K562 (cell line): ENCODE measurements around the gene DCDC2. TPM values are rescaled to one million over a fixed set of nuclear protein-coding genes. Genes with fewer than 3 reads are reported as not detected.

ENCODE experiments used
- ARID4B ChIP-seq: sonication (generic); formaldehyde crosslinking; IDR thresholded peaks from 2 replicates; pipeline ENCODE4 v1.8.0; 2022; ENCODE audit warnings: mild to moderate bottlenecking, missing genetic modification reagents
- CTBP1 ChIP-seq: fragments of 450-650 bp; IDR thresholded peaks from 2 replicates; pipeline ENCODE4 v1.6.1; 2016; ENCODE audit warnings: borderline replicate concordance
- FIP1L1 ChIP-seq: fragments of 200-400 bp; formaldehyde crosslinking; IDR thresholded peaks from 2 replicates; pipeline ENCODE4 v1.6.1; 2018; ENCODE audit warnings: mild to moderate bottlenecking, low read depth, low read length; ENCODE audit not compliant: poor library complexity, severe bottlenecking
- KDM5B ChIP-seq: fragments of 200-600 bp; sonication (generic); IDR thresholded peaks from 2 replicates; pipeline ENCODE4 v1.6.1; 2012; ENCODE audit warnings: low read depth, mild to moderate bottlenecking, moderate library complexity, low read length, control low read depth, inconsistent platforms; ENCODE audit not compliant: insufficient replicate concordance
- L3MBTL2 ChIP-seq: fragments of 450-650 bp; IDR thresholded peaks from 2 replicates; pipeline ENCODE4 v1.6.1; 2016; ENCODE audit warnings: mild to moderate bottlenecking, moderate library complexity
- MNT ChIP-seq, 2 experiments: fragments of 450-650 bp; conservative IDR thresholded peaks; 2 replicates each; pipeline ENCODE4 v1.6.1; 2017; ENCODE audit warnings: mild to moderate bottlenecking in 2 of 2, moderate library complexity in 2 of 2
- NR2C1 ChIP-seq, 2 experiments: fragments of 450-650 bp; IDR thresholded peaks; 2 replicates each; pipeline ENCODE4 v1.6.1; 2017; ENCODE audit warnings: mild to moderate bottlenecking in 2 of 2, antibody characterized with exemption in 1 of 2, inconsistent platforms in 1 of 2, missing compliant biosample characterization in 1 of 2, missing genetic modification characterization in 1 of 2
- PCBP1 ChIP-seq: fragments of 200-400 bp; formaldehyde crosslinking; IDR thresholded peaks from 2 replicates; pipeline ENCODE4 v1.6.1; 2018; ENCODE audit warnings: mild to moderate bottlenecking, low read depth, low read length; ENCODE audit not compliant: poor library complexity, severe bottlenecking
- PCBP2 ChIP-seq: fragments of 200-400 bp; formaldehyde crosslinking; IDR thresholded peaks from 2 replicates; pipeline ENCODE4 v1.6.1; 2018; ENCODE audit warnings: low read length, low read depth, mild to moderate bottlenecking, moderate library complexity; ENCODE audit not compliant: poor library complexity, severe bottlenecking
- RFX7 ChIP-seq: fragments of 250-450 bp; sonication (Bioruptor Pico); IDR thresholded peaks from 2 replicates; pipeline ENCODE4 v1.5.1; 2021; ENCODE audit warnings: mild to moderate bottlenecking
- SFPQ ChIP-seq: fragments of 200-400 bp; formaldehyde crosslinking; IDR thresholded peaks from 2 replicates; pipeline ENCODE4 v1.6.1; 2017; ENCODE audit warnings: mild to moderate bottlenecking, low read depth, low read length, moderate library complexity
- SIN3A ChIP-seq, 2 experiments: fragments of 150-350 bp in 1 of 2; IDR thresholded peaks; 2 replicates each; pipeline ENCODE4 v1.6.1; 2011 to 2016; ENCODE audit warnings: borderline replicate concordance in 2 of 2, low read depth in 2 of 2, low read length in 2 of 2, mild to moderate bottlenecking in 2 of 2, moderate library complexity in 2 of 2; ENCODE audit not compliant: control insufficient read depth in 1 of 2
- SRF ChIP-seq, 2 experiments: fragments of 250-450, 450-650 bp in 1 of 2; sonication (Bioruptor Pico) in 1 of 2; sonication (generic) in 1 of 2; formaldehyde crosslinking; IDR thresholded peaks; 2 replicates each; pipeline versions ENCODE4 v1.5.0 to v1.5.1; 2020 to 2022; ENCODE audit warnings: mild to moderate bottlenecking in 1 of 2, missing genetic modification reagents in 1 of 2
- SUPT5H ChIP-seq: fragments of 450-650 bp; IDR thresholded peaks from 2 replicates; pipeline ENCODE4 v1.6.1; 2016
- TARDBP ChIP-seq: fragments of 450-650 bp; IDR thresholded peaks from 2 replicates; pipeline ENCODE4 v1.6.1; 2016
- ZBTB17 ChIP-seq: fragments of 450-650 bp; formaldehyde crosslinking; IDR thresholded peaks from 2 replicates; pipeline ENCODE4 v1.4.0; 2020; ENCODE audit warnings: mild to moderate bottlenecking
- ZBTB8A ChIP-seq: fragments of 450-650 bp; IDR thresholded peaks from 2 replicates; pipeline ENCODE4 v1.6.1; 2018; ENCODE audit warnings: mild to moderate bottlenecking, moderate library complexity; ENCODE audit not compliant: partially characterized antibody
- ZNF79 ChIP-seq: fragments of 250-450 bp; sonication (Bioruptor Pico); IDR thresholded peaks from 2 replicates; pipeline ENCODE4 v1.4.0; 2020; ENCODE audit warnings: low read depth, mild to moderate bottlenecking, moderate library complexity
- polyA plus RNA-seq, 8 experiments: library from polyadenylated mRNA; depleted of rRNA in 4 of 8; stranded (reverse) in 5 of 8; unstranded in 3 of 8; fragments of >200 nt; fragmentation: Nextera tagmentation in 2 of 8; fragmentation: Illumina TruSeq in 1 of 8; extraction: Ambion mirVana in 2 of 8; extraction: Trizol in 1 of 8; gene quantifications; 2 replicates each; pipeline versions ENCODE4 v1.2.1 to v1.2.3, GENCODE V29; 2011 to 2014; ENCODE audit warnings: inconsistent platforms in 1 of 8, missing spikeins in 1 of 8
- total RNA-seq, 7 experiments: library from RNA; depleted of rRNA in 6 of 7; stranded (reverse); fragments of >200 nt in 6 of 7; fragmentation: Illumina TruSeq in 2 of 7; extraction: Trizol in 2 of 7; gene quantifications; 2 replicates each; pipeline versions ENCODE4 v1.2.1 to v1.2.3, GENCODE V29; 2011 to 2021; ENCODE audit warnings: low replicate concordance in 1 of 7

The DCDC2 gene
- total and polyA plus RNA-seq, 9 of the 15 experiments (the other 6 are each of a cell fraction or from before 2014, with no cell fraction given) = 0.04 TPM; not detected in 8

GRCh38 chr6:24402697-24403500, 45.0 kb upstream of the DCDC2 start, which contains the start of gene MRS2 (continued):
- TF ChIP-seq ZBTB8A (no peak), MNT (conservative IDR thresholded peaks at IDR 0.05) (peak in 1 of 2 experiments; percentile 78; a peak in 3 of 4 replicates), SFPQ (no peak), KDM5B (peak; percentile 89), SIN3A (IDR thresholded peaks at IDR 0.05; ENCODE audit: borderline replicate concordance in 2 of 2, control insufficient read depth in 1 of 2, low read depth in 2 of 2, low read length in 2 of 2) (peak in 1 of 2 experiments; percentile 75; a peak in 2 of 4 replicates), SRF (CRISPR knock-in tag; IDR thresholded peaks at IDR 0.05) (peak in 1 of 2 experiments; percentile 24; a peak in 1 of 4 replicates), ZNF79 (CRISPR knock-in tag) (no peak), RFX7 (0 out of 2 replicates have a peak, but pooled peaks have one; percentile 6), TARDBP (0 out of 2 replicates have a peak, but pooled peaks have one; percentile 40), PCBP2 (no peak), PCBP1 (peak; percentile 66), SUPT5H (peak; percentile 94), CTBP1 (peak; percentile 67; the same call in 1 of the 2 replicates), NR2C1 (IDR thresholded peaks at IDR 0.05) (no peak), NR2C1 (tag; IDR thresholded peaks at IDR 0.05) (peak; percentile 65; the same call in 1 of the 2 replicates), ARID4B (CRISPR knock-in tag) (peak; percentile 87), L3MBTL2 (peak; percentile 65), ZBTB17 (peak; percentile 69; the same call in 1 of the 2 replicates), FIP1L1 (peak; percentile 54)
